Gastroesophageal sphincter (tissue), 4 donors: Measurements from ENCODE around the gene OTOF. TPM values are rescaled to one million over a fixed set of nuclear protein-coding genes. Genes with fewer than 3 reads are reported as not detected.

Experiments
- ATAC-seq: fragments of 150-250 bp; one replicate; pipeline ENCODE4 v1.9.1; 2016; ENCODE audit warnings: mild to moderate bottlenecking, moderate library complexity
- H3K27ac ChIP-seq, 4 donors: fragments of 200-600 bp; sonication (generic) in 3 of 4; 1 replicate in 3 of 4; 2 replicates in 1 of 4; pipeline ENCODE4 v1.5.1; 2016 to 2019
- H3K27me3 ChIP-seq: fragments of 200-600 bp; sonication (generic); one replicate; pipeline ENCODE4 v1.5.1; 2019
- H3K36me3 ChIP-seq, 2 donors: fragments of 200-600 bp; sonication (generic); one replicate each; pipeline ENCODE4 v1.5.1; 2019; ENCODE audit warnings: control low read depth in 1 of 2
- H3K4me1 ChIP-seq, 3 donors: fragments of 200-600 bp; sonication (generic); 1 replicate in 2 of 3; 2 replicates in 1 of 3; pipeline ENCODE4 v1.5.1; 2016 to 2019; ENCODE audit warnings: control low read depth in 2 of 3
- H3K4me3 ChIP-seq, 2 donors: fragments of 200-600 bp; sonication (generic); one replicate each; pipeline ENCODE4 v1.5.1; 2019; ENCODE audit warnings: mild to moderate bottlenecking in 1 of 2, moderate library complexity in 1 of 2
- H3K9me3 ChIP-seq, 3 donors: fragments of 200-600 bp; sonication (generic); one replicate each; pipeline ENCODE4 v1.5.1; 2017 to 2019; ENCODE audit warnings: control low read depth in 2 of 3
- CTCF ChIP-seq, 4 experiments: fragments of 200-600 bp in 2 of 4; fragments of 450-650 bp in 2 of 4; sonication (generic) in 1 of 4; IDR thresholded peaks; one replicate each; pipeline ENCODE4 v1.5.1; 2017 to 2019; ENCODE audit warnings: antibody characterized with exemption in 4 of 4, mild to moderate bottlenecking in 2 of 4, moderate library complexity in 2 of 4
- EP300 ChIP-seq: sonication (generic); formaldehyde crosslinking; IDR thresholded peaks from one replicate; pipeline ENCODE4 v1.6.1; 2017; ENCODE audit warnings: antibody characterized with exemption, mild to moderate bottlenecking
- POLR2A ChIP-seq, 2 donors: fragments of 450-650 bp; IDR thresholded peaks; one replicate each; pipeline ENCODE4 v1.6.1; 2017; ENCODE audit warnings: antibody characterized with exemption in 2 of 2, mild to moderate bottlenecking in 2 of 2, moderate library complexity in 1 of 2
- POLR2AphosphoS5 ChIP-seq: sonication (generic); formaldehyde crosslinking; IDR thresholded peaks from one replicate; pipeline ENCODE4 v1.6.1; 2017; ENCODE audit warnings: antibody characterized with exemption
- WGBS, 2 donors: methylation state at CpG; one replicate each; pipeline ENCODE4 v1.1.5; 2018; ENCODE audit warnings: low coverage in 1 of 2; 5-methylcytosine and 5-hydroxymethylcytosine counted together
- total RNA-seq, 4 donors: library from RNA; depleted of rRNA; stranded (reverse); fragments of >200 nt; gene quantifications; one replicate each; pipeline ENCODE4 v1.1.0, GENCODE V29; 2016

OTOF gene
- total RNA-seq, 4 donors from 2014 or later: under 0.01 to 0.35 TPM; not detected in 2

GRCh38 chr2:26479131-26479788 lies 1.3 kb upstream of the OTOF start:
- WGBS, 2 donors: no CpG with 5 or more reads among the region's 25 CpGs
- ATAC-seq: no peak
- Histone ChIP-seq H3K4me3 (no peak overlapping the region), H3K9me3 (no peaks in the 10 kb centered on the region), H3K27me3 (no peaks in the 10 kb centered on the region), H3K36me3 (no peaks in the 10 kb centered on the region), H3K4me1 (peaks cover 0 to 15% (median 0%) of the 10 kb centered on the region in 3 donors), H3K27ac (no peak overlapping the region)
- TF ChIP-seq POLR2AphosphoS5: no peak
- no peak for TF ChIP-seq EP300
- TF ChIP-seq POLR2A (IDR thresholded peaks at IDR 0.05): no peak
- TF ChIP-seq CTCF (IDR thresholded peaks at IDR 0.05): no peak

GRCh38 chr2:26478366-26478765 lies 442 bp upstream of the OTOF start:
- 69 to 100% methylated on average over 1 to 5 of the region's 5 CpGs for WGBS, 2 donors
- H3K4me3 ChIP-seq: no peak overlapping the region
- H3K4me1 ChIP-seq: peaks cover 0 to 12% (median 0%) of the 10 kb centered on the region in 3 donors
- H3K27me3 ChIP-seq: no peaks in the 10 kb centered on the region
- TF ChIP-seq EP300: no peak
- no peak for TF ChIP-seq POLR2A (IDR thresholded peaks at IDR 0.05)
- TF ChIP-seq POLR2AphosphoS5: no peak
- no peak for ATAC-seq
- no peaks in the 10 kb centered on the region for H3K36me3 ChIP-seq
- H3K27ac ChIP-seq: no peak overlapping the region
- H3K9me3 ChIP-seq: no peaks in the 10 kb centered on the region

GRCh38 chr2:26477126-26477910 lies 606 bp downstream of the OTOF start:
- no peak for TF ChIP-seq EP300
- no peak for TF ChIP-seq POLR2A (IDR thresholded peaks at IDR 0.05)
- TF ChIP-seq CTCF (IDR thresholded peaks at IDR 0.05): no peak
- no peak for TF ChIP-seq POLR2AphosphoS5
- Histone ChIP-seq H3K27ac (no peak overlapping the region), H3K4me3 (no peak overlapping the region), H3K36me3 (no peaks in the 10 kb centered on the region), H3K9me3 (no peaks in the 10 kb centered on the region), H3K4me1 (peaks cover 0 to 12% (median 0%) of the 10 kb centered on the region in 3 donors), H3K27me3 (no peaks in the 10 kb centered on the region)
- ATAC-seq: no peak
- 60% methylated on average over 1 of the region's 33 CpGs; no CpG with 5 or more reads in 1 of the 2 donors for WGBS, 2 donors

- no peak for ATAC-seq
- TF ChIP-seq CTCF (IDR thresholded peaks at IDR 0.05): no peak
- TF ChIP-seq POLR2AphosphoS5: no peak
- no peak for TF ChIP-seq EP300
- no peak for TF ChIP-seq POLR2A (IDR thresholded peaks at IDR 0.05)
- H3K4me3 ChIP-seq: no peak overlapping the region
- no peaks in the 10 kb centered on the region for H3K27me3 ChIP-seq
- H3K36me3 ChIP-seq: no peaks in the 10 kb centered on the region
- H3K9me3 ChIP-seq: no peaks in the 10 kb centered on the region
- 77% methylated on average over 4 of the region's 22 CpGs; no CpG with 5 or more reads in 1 of the 2 donors for WGBS, 2 donors
- H3K4me1 ChIP-seq: peaks cover 0 to 12% (median 0%) of the 10 kb centered on the region in 3 donors
- no peak overlapping the region for H3K27ac ChIP-seq
Observed at GRCh38 chr2:26475832-26476501, 2.0 kb downstream of the OTOF start.

- Histone ChIP-seq H3K4me3 (no peak overlapping the region), H3K27me3 (no peaks in the 10 kb centered on the region), H3K9me3 (peaks cover 0 to 2% (median 0%) of the 10 kb centered on the region in 3 donors), H3K36me3 (no peaks in the 10 kb centered on the region), H3K27ac (no peak overlapping the region), H3K4me1 (peaks cover 0 to 12% (median 0%) of the 10 kb centered on the region in 3 donors)
- no peak for ATAC-seq
- 67% methylated on average over 1 of the region's 6 CpGs; no CpG with 5 or more reads in 1 of the 2 donors for WGBS, 2 donors
- TF ChIP-seq POLR2AphosphoS5 (no peak), POLR2A (IDR thresholded peaks at IDR 0.05) (no peak), EP300 (no peak), CTCF (IDR thresholded peaks at IDR 0.05) (no peak)
Observed at GRCh38 chr2:26475037-26475436, 2.9 kb downstream of the OTOF start.
